Islet precursor cell (in vitro differentiated cells): ENCODE data around the gene CD93.

Source experiments
- DNase-seq: peaks from one replicate; pipeline ENCODE4 v3.0.0-alpha.2; 2018

The CD93 gene

GRCh38 chr20:23097636-23098580 lies 11.8 kb upstream of the CD93 start:
- no peak for DNase-seq

- no peak for DNase-seq
Measured at GRCh38 chr20:23096986-23097520, 10.9 kb upstream of the CD93 start.

GRCh38 chr20:23096097-23096496 lies 10.0 kb upstream of the CD93 start:
- DNase-seq = no peak

GRCh38 chr20:23095499-23095898 lies 9.4 kb upstream of the CD93 start:
- DNase-seq = no peak

- no peak for DNase-seq
Measured at GRCh38 chr20:23094927-23095326, 8.8 kb upstream of the CD93 start.

- DNase-seq = no peak
Measured at GRCh38 chr20:23094213-23094896, 8.2 kb upstream of the CD93 start.

GRCh38 chr20:23093613-23094012 lies 7.5 kb upstream of the CD93 start:
- no peak for DNase-seq

- no peak for DNase-seq
Measured at GRCh38 chr20:23092861-23093495, 6.9 kb upstream of the CD93 start.

GRCh38 chr20:23092384-23092756 lies 6.2 kb upstream of the CD93 start:
- DNase-seq = no peak

GRCh38 chr20:23091721-23092383 lies 5.7 kb upstream of the CD93 start:
- no peak for DNase-seq

- DNase-seq = no peak
Measured at GRCh38 chr20:23090878-23091277, 4.8 kb upstream of the CD93 start.

GRCh38 chr20:23090147-23090546 lies 4.0 kb upstream of the CD93 start:
- DNase-seq = no peak

GRCh38 chr20:23088866-23089265 lies 2.7 kb upstream of the CD93 start:
- no peak for DNase-seq

- DNase-seq = no peak
Measured at GRCh38 chr20:23087587-23088251, 1.6 kb upstream of the CD93 start.

GRCh38 chr20:23086931-23087411 lies 847 bp upstream of the CD93 start:
- DNase-seq = no peak

GRCh38 chr20:23085436-23086055 lies 578 bp downstream of the CD93 start:
- no peak for DNase-seq

- no peak for DNase-seq
Measured at GRCh38 chr20:23084845-23085365, 1.2 kb downstream of the CD93 start.

GRCh38 chr20:23084282-23084844 lies 1.8 kb downstream of the CD93 start:
- DNase-seq = no peak

GRCh38 chr20:23083553-23084220 lies 2.4 kb downstream of the CD93 start:
- DNase-seq = no peak

GRCh38 chr20:23082846-23083552 lies 3.1 kb downstream of the CD93 start:
- DNase-seq = peak; percentile 68
